Mesendoderm (in vitro differentiated cells): ENCODE results near the gene PPT1.
A peak's percentile ranks its signal among the peaks of the same experiment; 100 is the strongest.

ENCODE experiments used
- DNase-seq: peaks from one replicate; pipeline ENCODE4 v3.0.0; 2013
- H2AK5ac ChIP-seq: 2 replicates; pipeline ENCODE4 v1.6.1; 2013; ENCODE audit warnings: low read length, inconsistent platforms
- H2BK120ac ChIP-seq: 2 replicates; pipeline ENCODE4 v1.6.1; 2013; ENCODE audit warnings: low read depth, mild to moderate bottlenecking, low read length, moderate library complexity, mixed read lengths
- H2BK15ac ChIP-seq: replicated peaks from 2 replicates; pipeline ENCODE4 v1.6.1; 2013; ENCODE audit warnings: low read depth, mild to moderate bottlenecking, moderate library complexity
- H2BK5ac ChIP-seq: 2 replicates; pipeline ENCODE4 v1.6.1; 2013; ENCODE audit warnings: low read length, inconsistent platforms
- H3K18ac ChIP-seq: 2 replicates; pipeline ENCODE4 v1.6.1; 2013; ENCODE audit warnings: mild to moderate bottlenecking, low read length, mixed read lengths
- H3K23ac ChIP-seq: one replicate; pipeline ENCODE4 v1.6.1; 2013; ENCODE audit warnings: low read length
- H3K27ac ChIP-seq: 2 replicates; pipeline ENCODE4 v1.5.1; 2013; ENCODE audit warnings: low read depth, mild to moderate bottlenecking, inconsistent platforms, low read length, moderate library complexity
- H3K27me3 ChIP-seq: 2 replicates; pipeline ENCODE4 v1.6.1; 2013; ENCODE audit warnings: low read length, control low read depth, mild to moderate bottlenecking, inconsistent platforms; ENCODE audit not compliant: insufficient read depth, poor library complexity
- H3K36me3 ChIP-seq: 2 replicates; pipeline ENCODE4 v1.6.1; 2013; ENCODE audit warnings: low read length, inconsistent platforms; ENCODE audit not compliant: control insufficient read depth, insufficient read depth
- H3K4ac ChIP-seq: one replicate; pipeline ENCODE4 v1.6.1; 2013; ENCODE audit warnings: low read depth, mild to moderate bottlenecking, low read length, moderate library complexity
- H3K4me1 ChIP-seq: 2 replicates; pipeline ENCODE4 v1.6.1; 2013; ENCODE audit warnings: low read depth, low read length, inconsistent platforms; ENCODE audit not compliant: control insufficient read depth
- H3K4me2 ChIP-seq: 2 replicates; pipeline ENCODE4 v1.6.1; 2013; ENCODE audit warnings: low read length
- H3K4me3 ChIP-seq: 2 replicates; pipeline ENCODE4 v1.5.1; 2013; ENCODE audit warnings: mild to moderate bottlenecking, low read length
- H3K56ac ChIP-seq: one replicate; pipeline ENCODE4 v1.6.1; 2013; ENCODE audit warnings: low read length
- H3K79me1 ChIP-seq: 2 replicates; pipeline ENCODE4 v1.6.1; 2013; ENCODE audit warnings: low read length, inconsistent platforms
- H3K79me2 ChIP-seq: 2 replicates; pipeline ENCODE4 v1.6.1; 2013; ENCODE audit warnings: mild to moderate bottlenecking, low read length; ENCODE audit not compliant: control insufficient read depth, insufficient read depth
- H3K9ac ChIP-seq: 2 replicates; pipeline ENCODE4 v1.6.1; 2013; ENCODE audit warnings: low read length, inconsistent platforms
- H4K5ac ChIP-seq: one replicate; pipeline ENCODE4 v1.6.1; 2013; ENCODE audit warnings: low read length
- H4K8ac ChIP-seq: one replicate; pipeline ENCODE4 v1.6.1; 2013; ENCODE audit warnings: low read depth, mild to moderate bottlenecking, control low read depth, low read length, moderate library complexity
- WGBS: extraction: QIAGEN DNeasy Blood & Tissue Kit; methylation state at CpG from one replicate; pipeline ENCODE4 v1.1.7; 2013; ENCODE audit warnings: low lambda C conversion rate, missing lambda C conversion rate; ENCODE audit not compliant: insufficient coverage; ENCODE audit errors: extremely low coverage; 5-methylcytosine and 5-hydroxymethylcytosine counted together

PPT1 gene

GRCh38 chr1:40047276-40047675 is 49.8 kb downstream of the PPT1 start:
- no CpG with 5 or more reads among the region's 2 CpGs for WGBS
- Histone ChIP-seq H3K4me1 (no peaks in the 10 kb centered on the region), H4K8ac (peak overlapping the region; percentile 39), H3K79me1 (peaks cover 24% of the 10 kb centered on the region), H3K36me3 (peaks cover 3% of the 10 kb centered on the region), H2BK5ac (no peak overlapping the region), H3K27ac (no peak overlapping the region), H3K27me3 (no peaks in the 10 kb centered on the region), H2BK120ac (no peak overlapping the region), H2BK15ac (no peak overlapping the region), H2AK5ac (no peak overlapping the region), H3K4me3 (no peak overlapping the region), H4K5ac (no peak overlapping the region), H3K18ac (no peak overlapping the region), H3K9ac (no peak overlapping the region), H3K4ac (no peak overlapping the region), H3K4me2 (no peak overlapping the region), H3K79me2 (peaks cover 74% of the 10 kb centered on the region), H3K23ac (no peak overlapping the region), H3K56ac (no peak overlapping the region)
- no peak for DNase-seq

GRCh38 chr1:40045766-40046165 is 51.3 kb downstream of the PPT1 start:
- Histone ChIP-seq H4K5ac (no peak overlapping the region), H3K36me3 (peaks cover 1% of the 10 kb centered on the region), H2AK5ac (no peak overlapping the region), H3K4me3 (no peak overlapping the region), H2BK15ac (no peak overlapping the region), H3K4ac (no peak overlapping the region), H3K9ac (no peak overlapping the region), H4K8ac (no peak overlapping the region), H3K27me3 (no peaks in the 10 kb centered on the region), H2BK120ac (no peak overlapping the region), H2BK5ac (no peak overlapping the region), H3K4me2 (no peak overlapping the region), H3K79me2 (peaks cover 79% of the 10 kb centered on the region), H3K56ac (no peak overlapping the region), H3K79me1 (peaks cover 21% of the 10 kb centered on the region), H3K4me1 (peaks cover 2% of the 10 kb centered on the region), H3K27ac (no peak overlapping the region), H3K23ac (no peak overlapping the region), H3K18ac (no peak overlapping the region)
- DNase-seq: no peak
- WGBS: no CpG with 5 or more reads among the region's 3 CpGs

GRCh38 chr1:40045182-40045581 is 51.9 kb downstream of the PPT1 start:
- Histone ChIP-seq H2BK120ac (no peak overlapping the region), H4K8ac (no peak overlapping the region), H3K4me1 (peaks cover 2% of the 10 kb centered on the region), H3K56ac (no peak overlapping the region), H3K4me2 (no peak overlapping the region), H4K5ac (no peak overlapping the region), H3K79me1 (peaks cover 19% of the 10 kb centered on the region), H3K79me2 (peaks cover 78% of the 10 kb centered on the region), H3K9ac (no peak overlapping the region), H3K36me3 (no peaks in the 10 kb centered on the region), H3K27me3 (no peaks in the 10 kb centered on the region), H2AK5ac (no peak overlapping the region), H2BK15ac (no peak overlapping the region), H3K4me3 (no peak overlapping the region), H3K18ac (no peak overlapping the region), H2BK5ac (no peak overlapping the region), H3K27ac (no peak overlapping the region), H3K23ac (no peak overlapping the region), H3K4ac (no peak overlapping the region)
- DNase-seq: no peak
- no CpG with 5 or more reads among the region's 4 CpGs for WGBS

- Histone ChIP-seq H3K4ac (no peak overlapping the region), H2BK5ac (no peak overlapping the region), H4K5ac (no peak overlapping the region), H3K18ac (no peak overlapping the region), H3K79me1 (peaks cover 14% of the 10 kb centered on the region), H3K36me3 (no peaks in the 10 kb centered on the region), H3K4me1 (peaks cover 3% of the 10 kb centered on the region), H3K56ac (no peak overlapping the region), H3K9ac (no peak overlapping the region), H4K8ac (no peak overlapping the region), H3K27ac (no peak overlapping the region), H3K79me2 (peaks cover 69% of the 10 kb centered on the region), H3K27me3 (no peaks in the 10 kb centered on the region), H3K4me2 (no peak overlapping the region), H3K4me3 (no peak overlapping the region), H2BK15ac (no peak overlapping the region), H3K23ac (no peak overlapping the region), H2BK120ac (no peak overlapping the region), H2AK5ac (no peak overlapping the region)
- no peak for DNase-seq
- WGBS: no CpG with 5 or more reads among the region's 3 CpGs
These were observed 52.9 kb downstream of the PPT1 start for GRCh38 chr1:40044110-40044509.

GRCh38 chr1:40042341-40042740 is 54.7 kb downstream of the PPT1 start:
- H2BK5ac ChIP-seq: no peak overlapping the region
- no peak overlapping the region for H2BK15ac ChIP-seq
- no peaks in the 10 kb centered on the region for H3K36me3 ChIP-seq
- H3K23ac ChIP-seq: no peak overlapping the region
- no peak overlapping the region for H4K5ac ChIP-seq
- H2BK120ac ChIP-seq: no peak overlapping the region
- no peak overlapping the region for H3K4ac ChIP-seq
- H3K4me2 ChIP-seq: peak overlapping the region; percentile 22
- no peak overlapping the region for H3K4me3 ChIP-seq
- no peak overlapping the region for H3K18ac ChIP-seq
- no peak overlapping the region for H4K8ac ChIP-seq
- H3K9ac ChIP-seq: no peak overlapping the region
- H3K79me1 ChIP-seq: peaks cover 12% of the 10 kb centered on the region
- peaks cover 57% of the 10 kb centered on the region for H3K79me2 ChIP-seq
- H3K4me1 ChIP-seq: peaks cover 4% of the 10 kb centered on the region
- H3K27ac ChIP-seq: no peak overlapping the region
- no peak for DNase-seq
- H3K27me3 ChIP-seq: no peaks in the 10 kb centered on the region
- WGBS: no CpG with 5 or more reads among the region's 4 CpGs
- peak overlapping the region; percentile 10 for H3K56ac ChIP-seq
- H2AK5ac ChIP-seq: no peak overlapping the region

GRCh38 chr1:40041466-40041838 is 55.6 kb downstream of the PPT1 start:
- no peak overlapping the region for H2AK5ac ChIP-seq
- no peak overlapping the region for H2BK15ac ChIP-seq
- no peak overlapping the region for H3K23ac ChIP-seq
- H4K5ac ChIP-seq: no peak overlapping the region
- peaks cover 4% of the 10 kb centered on the region for H3K4me1 ChIP-seq
- H3K18ac ChIP-seq: no peak overlapping the region
- peak overlapping the region; percentile 63 for H3K4me3 ChIP-seq
- peak overlapping the region; percentile 77 for H3K9ac ChIP-seq
- no peak overlapping the region for H3K4ac ChIP-seq
- H3K79me2 ChIP-seq: peaks cover 50% of the 10 kb centered on the region
- H3K4me2 ChIP-seq: peak overlapping the region; percentile 36
- DNase-seq: no peak
- peaks cover 12% of the 10 kb centered on the region for H3K79me1 ChIP-seq
- H3K56ac ChIP-seq: peak overlapping the region; percentile 88
- no peak overlapping the region for H2BK120ac ChIP-seq
- H4K8ac ChIP-seq: no peak overlapping the region
- no peak overlapping the region for H3K27ac ChIP-seq
- H2BK5ac ChIP-seq: no peak overlapping the region
- no peaks in the 10 kb centered on the region for H3K27me3 ChIP-seq
- WGBS: no CpG with 5 or more reads among the region's 5 CpGs
- no peaks in the 10 kb centered on the region for H3K36me3 ChIP-seq
